ENCODE data around the gene MED12L.

Gene MED12L

DNA sequence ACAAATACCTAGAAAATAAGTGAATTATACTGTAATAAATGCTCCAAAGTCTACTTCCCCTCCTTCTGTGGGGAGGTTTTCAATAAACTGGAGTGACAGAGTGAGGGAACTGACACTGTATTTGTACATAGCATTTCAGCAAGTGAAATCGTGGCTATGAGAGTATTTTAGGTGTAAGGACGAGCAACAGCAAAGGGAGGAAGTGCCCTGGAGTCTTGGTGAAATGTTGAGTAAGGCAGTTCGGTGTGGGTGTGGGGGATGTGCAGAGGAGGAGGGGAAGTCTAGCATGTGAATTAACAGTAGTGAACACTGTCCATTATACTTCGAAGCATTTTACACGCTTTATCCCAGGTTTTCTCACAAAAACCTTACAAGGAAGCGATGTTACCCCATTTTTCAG lies 262.0 kb downstream of the MED12L start:
- H3K4me1 Mint-ChIP-seq (ENCODE audit: low read depth) = peaks cover 14% of the 10 kb centered on the region
- no peaks in the 10 kb centered on the region for H3K9me3 Mint-ChIP-seq
- H3K27ac Mint-ChIP-seq = no peak overlapping the region
- peaks cover 34% of the 10 kb centered on the region for H3K27me3 Mint-ChIP-seq
- no peaks in the 10 kb centered on the region for H3K36me3 Mint-ChIP-seq (ENCODE audit: low read depth)
- no peak overlapping the region for H3K4me3 Mint-ChIP-seq
- DNase-seq = no peak

DNA sequence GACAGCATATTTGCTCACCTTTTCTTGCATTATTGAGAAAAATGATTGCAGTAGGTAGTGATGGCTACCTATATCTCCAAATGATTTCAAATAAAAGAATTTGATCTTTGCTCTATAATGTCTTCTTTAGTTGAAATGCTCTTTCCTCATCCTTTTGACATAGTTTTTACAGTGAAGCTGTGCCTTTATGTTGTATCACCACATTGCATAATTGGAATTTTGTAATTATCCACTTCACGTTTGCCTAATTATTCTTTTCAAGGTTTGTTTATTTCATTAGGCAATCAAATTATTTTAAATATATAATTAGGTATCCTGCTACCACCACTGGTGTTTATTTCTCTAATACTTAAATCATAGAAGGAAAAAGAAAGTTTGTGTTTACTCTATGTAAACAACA lies 265.2 kb downstream of the MED12L start:
- peaks cover 34% of the 10 kb centered on the region for H3K27me3 Mint-ChIP-seq
- no peaks in the 10 kb centered on the region for H3K36me3 Mint-ChIP-seq (ENCODE audit: low read depth)
- H3K9me3 Mint-ChIP-seq = no peaks in the 10 kb centered on the region
- no peak overlapping the region for H3K4me3 Mint-ChIP-seq
- DNase-seq = no peak
- H3K4me1 Mint-ChIP-seq (ENCODE audit: low read depth) = peaks cover 14% of the 10 kb centered on the region
- no peak overlapping the region for H3K27ac Mint-ChIP-seq

DNA sequence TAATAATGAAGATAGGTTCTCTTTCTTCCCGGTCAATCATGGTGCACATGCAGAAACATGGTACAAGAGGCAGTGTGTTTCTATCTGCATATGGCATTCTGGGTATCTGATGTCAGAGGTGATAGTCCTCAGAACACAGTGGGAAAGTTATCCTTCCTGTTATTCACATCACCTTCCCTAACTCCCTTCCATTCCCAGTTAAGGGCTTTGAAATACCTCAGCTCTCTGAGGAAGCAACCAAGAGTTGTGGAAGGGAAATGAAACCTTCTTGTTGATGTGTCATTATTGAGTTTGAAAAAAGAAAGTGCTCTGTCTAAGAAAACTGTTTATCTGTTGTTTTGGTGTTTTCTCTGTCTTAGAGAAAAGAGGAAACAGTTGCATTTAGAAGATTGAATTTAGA lies 265.8 kb downstream of the MED12L start:
- no peaks in the 10 kb centered on the region for H3K9me3 Mint-ChIP-seq
- no peak for DNase-seq
- no peak overlapping the region for H3K27ac Mint-ChIP-seq
- H3K27me3 Mint-ChIP-seq = peaks cover 34% of the 10 kb centered on the region
- peaks cover 10% of the 10 kb centered on the region for H3K4me1 Mint-ChIP-seq (ENCODE audit: low read depth)
- no peaks in the 10 kb centered on the region for H3K36me3 Mint-ChIP-seq (ENCODE audit: low read depth)
- no peak overlapping the region for H3K4me3 Mint-ChIP-seq

DNA sequence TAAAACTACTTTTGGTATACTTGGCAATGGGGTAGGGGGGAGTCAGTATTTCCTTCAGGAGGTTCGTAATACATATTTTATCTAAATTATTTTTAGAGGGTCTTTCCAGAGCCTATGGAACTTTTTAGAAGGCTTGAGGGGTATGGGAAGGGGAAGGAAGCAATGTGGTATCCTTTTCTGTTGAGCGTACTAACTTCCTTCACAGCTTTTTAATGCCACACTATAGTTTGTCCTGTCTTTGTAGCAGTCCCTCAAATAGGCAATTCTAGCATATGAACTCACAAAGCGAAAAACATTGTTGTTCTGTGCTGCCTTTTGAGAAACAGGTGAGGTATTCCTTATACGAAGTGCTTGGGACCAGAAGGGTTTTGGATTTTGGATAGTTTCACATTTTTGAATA lies 266.2 kb downstream of the MED12L start:
- no peak overlapping the region for H3K4me3 Mint-ChIP-seq
- no peak for DNase-seq
- H3K9me3 Mint-ChIP-seq = no peaks in the 10 kb centered on the region
- H3K27ac Mint-ChIP-seq = no peak overlapping the region
- no peaks in the 10 kb centered on the region for H3K36me3 Mint-ChIP-seq (ENCODE audit: low read depth)
- peaks cover 30% of the 10 kb centered on the region for H3K27me3 Mint-ChIP-seq
- H3K4me1 Mint-ChIP-seq (ENCODE audit: low read depth) = peaks cover 9% of the 10 kb centered on the region

DNA sequence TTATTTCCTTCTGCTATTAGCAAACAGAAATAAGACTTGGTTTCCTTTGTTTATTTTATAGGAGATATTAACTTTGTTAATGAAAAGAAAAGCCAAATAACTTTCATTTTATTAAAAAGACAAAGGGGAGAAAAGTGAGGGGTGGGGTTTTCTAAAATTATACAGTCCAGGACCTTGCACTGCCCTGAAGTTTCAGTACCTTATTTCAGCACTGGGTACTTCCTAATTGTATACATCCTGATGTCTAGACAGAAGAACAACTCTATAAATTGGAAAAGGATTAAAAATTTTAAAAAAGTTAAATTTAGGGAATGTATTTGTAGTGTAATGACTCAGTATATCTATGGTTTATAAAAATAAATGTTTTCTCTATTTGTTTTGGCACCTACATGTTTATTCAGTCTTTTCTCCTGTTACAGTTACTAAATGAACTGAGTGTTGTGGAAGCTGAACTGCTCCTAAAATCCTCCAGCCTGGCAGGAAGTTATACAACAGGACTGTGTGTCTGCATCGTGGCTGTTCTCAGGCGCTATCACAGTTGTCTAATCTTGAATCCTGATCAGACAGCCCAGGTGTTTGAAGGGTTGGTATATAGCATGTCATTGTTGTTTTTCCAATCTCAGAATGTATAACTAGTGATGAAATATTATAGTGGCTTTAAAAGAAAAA lies 271.5 kb downstream of the MED12L start:
- H3K36me3 Mint-ChIP-seq (ENCODE audit: low read depth) = no peaks in the 10 kb centered on the region
- H3K9me3 Mint-ChIP-seq = no peaks in the 10 kb centered on the region
- H3K27ac Mint-ChIP-seq = no peak overlapping the region
- H3K27me3 Mint-ChIP-seq = peaks cover 10% of the 10 kb centered on the region
- DNase-seq = no peak
- H3K4me3 Mint-ChIP-seq = no peak overlapping the region
- peaks cover 3% of the 10 kb centered on the region for H3K4me1 Mint-ChIP-seq (ENCODE audit: low read depth)

DNA sequence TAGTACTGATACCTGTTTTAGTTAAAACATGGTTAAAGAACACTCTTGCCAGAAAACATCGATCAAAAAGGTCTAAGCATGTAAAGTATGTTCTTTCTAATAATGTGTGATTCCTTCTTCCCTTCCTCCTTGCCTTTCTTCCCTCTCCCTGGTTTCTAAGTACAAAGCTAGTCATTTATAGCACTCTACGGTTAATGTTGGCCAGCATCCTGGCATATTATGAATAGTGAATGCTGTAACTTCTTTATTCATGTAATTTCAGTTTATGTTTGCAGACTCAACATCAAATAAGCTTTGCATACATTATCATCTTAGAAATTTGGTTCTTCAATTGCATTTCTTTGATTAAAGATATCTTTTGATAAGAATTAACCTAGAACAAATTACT lies 272.0 kb downstream of the MED12L start:
- no peaks in the 10 kb centered on the region for H3K9me3 Mint-ChIP-seq
- no peak for DNase-seq
- no peak overlapping the region for H3K27ac Mint-ChIP-seq
- H3K36me3 Mint-ChIP-seq (ENCODE audit: low read depth) = no peaks in the 10 kb centered on the region
- H3K4me3 Mint-ChIP-seq = no peak overlapping the region
- no peaks in the 10 kb centered on the region for H3K4me1 Mint-ChIP-seq (ENCODE audit: low read depth)
- H3K27me3 Mint-ChIP-seq = peaks cover 7% of the 10 kb centered on the region

DNA sequence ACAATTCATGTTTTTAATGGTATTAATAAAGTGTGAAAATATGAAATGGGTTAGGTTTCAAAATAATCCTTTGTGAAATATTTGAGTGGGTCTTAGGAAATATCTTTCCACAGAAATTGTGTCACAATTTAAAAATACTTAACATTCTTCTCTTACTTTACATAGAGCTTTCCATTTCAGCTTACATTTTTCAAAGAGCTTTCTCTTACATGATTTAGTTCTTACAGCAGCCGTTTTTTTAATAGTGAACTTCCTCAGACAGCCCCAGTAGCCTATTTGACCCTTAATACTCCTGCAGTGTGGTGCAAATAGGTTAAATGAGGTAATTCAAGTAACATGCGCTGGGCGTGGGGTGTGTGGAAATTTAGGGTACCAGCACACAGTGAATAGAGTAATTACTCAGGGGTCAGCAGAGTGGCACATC lies 277.3 kb downstream of the MED12L start:
- DNase-seq = no peak
- Mint-ChIP-seq H3K27ac (no peak overlapping the region), H3K9me3 (no peaks in the 10 kb centered on the region), H3K4me3 (no peak overlapping the region), H3K4me1 (ENCODE audit: low read depth) (no peaks in the 10 kb centered on the region), H3K27me3 (no peaks in the 10 kb centered on the region), H3K36me3 (ENCODE audit: low read depth) (no peaks in the 10 kb centered on the region)

DNA sequence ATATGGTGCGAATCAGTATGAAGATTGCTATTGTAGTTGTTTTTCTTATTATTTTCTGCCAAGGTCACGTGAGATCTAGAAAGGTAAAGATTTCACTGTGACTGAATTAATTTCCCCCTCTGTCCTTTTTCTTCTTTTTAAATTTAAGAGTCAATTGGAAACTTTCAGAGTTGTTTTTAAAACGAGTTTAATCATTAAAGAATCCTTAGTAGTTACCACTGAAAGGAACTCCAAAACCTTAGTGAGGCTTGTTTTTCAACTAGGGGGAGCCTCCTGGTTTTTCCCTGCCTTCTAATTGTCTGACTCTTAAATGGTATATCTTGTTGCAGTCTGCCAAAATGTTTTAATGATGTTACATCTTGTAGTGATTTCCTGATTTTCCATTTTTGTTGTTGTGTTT lies 281.5 kb downstream of the MED12L start:
- no peaks in the 10 kb centered on the region for H3K4me1 Mint-ChIP-seq (ENCODE audit: low read depth)
- H3K9me3 Mint-ChIP-seq = no peaks in the 10 kb centered on the region
- no peak for DNase-seq
- no peak overlapping the region for H3K4me3 Mint-ChIP-seq
- no peaks in the 10 kb centered on the region for H3K36me3 Mint-ChIP-seq (ENCODE audit: low read depth)
- H3K27me3 Mint-ChIP-seq = no peaks in the 10 kb centered on the region
- no peak overlapping the region for H3K27ac Mint-ChIP-seq

DNA sequence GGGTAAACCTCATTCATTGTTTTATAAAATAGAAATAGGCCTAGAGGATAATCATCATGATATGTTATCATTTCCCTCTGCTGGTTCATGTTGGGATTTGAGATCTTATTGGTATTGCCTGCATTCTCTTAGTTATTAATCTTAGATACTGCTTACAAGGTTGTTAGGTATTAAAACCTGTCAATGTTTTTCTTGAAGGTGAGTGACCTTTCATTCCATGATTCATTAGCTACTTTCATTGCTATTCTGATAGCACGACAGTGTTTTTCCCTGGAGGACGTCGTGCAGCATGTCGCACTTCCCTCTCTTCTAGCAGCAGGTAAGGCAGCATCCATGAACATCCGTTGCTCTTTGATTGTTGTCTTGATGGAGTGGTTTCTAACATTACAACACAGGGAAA lies 282.0 kb downstream of the MED12L start:
- Mint-ChIP-seq H3K9me3 (no peaks in the 10 kb centered on the region), H3K27ac (no peak overlapping the region), H3K4me1 (ENCODE audit: low read depth) (no peaks in the 10 kb centered on the region), H3K36me3 (ENCODE audit: low read depth) (no peaks in the 10 kb centered on the region), H3K27me3 (no peaks in the 10 kb centered on the region), H3K4me3 (no peak overlapping the region)
- DNase-seq = no peak

DNA sequence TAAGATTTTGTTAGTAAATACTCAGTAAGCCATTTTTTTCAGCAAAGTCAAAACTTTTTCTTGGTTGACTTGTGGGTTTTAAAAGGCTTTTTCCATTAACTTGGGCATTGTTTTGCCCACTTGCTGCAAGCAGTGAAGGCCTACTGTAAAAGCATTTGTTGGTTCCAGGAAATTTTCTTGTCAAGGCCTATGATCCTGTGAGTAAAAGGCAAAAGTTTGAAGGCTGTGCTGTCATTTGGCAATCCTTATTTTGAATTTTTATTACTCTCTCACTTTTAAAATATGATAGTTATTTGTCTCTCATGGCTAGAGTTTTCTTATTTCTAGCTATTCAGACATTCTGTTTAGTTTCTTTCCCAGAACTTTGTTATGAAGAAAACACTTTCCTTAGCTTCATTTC lies 286.1 kb downstream of the MED12L start:
- Mint-ChIP-seq H3K4me1 (ENCODE audit: low read depth) (no peaks in the 10 kb centered on the region), H3K36me3 (ENCODE audit: low read depth) (no peaks in the 10 kb centered on the region), H3K27ac (no peak overlapping the region), H3K9me3 (no peaks in the 10 kb centered on the region), H3K27me3 (no peaks in the 10 kb centered on the region), H3K4me3 (no peak overlapping the region)
- DNase-seq = no peak

DNA sequence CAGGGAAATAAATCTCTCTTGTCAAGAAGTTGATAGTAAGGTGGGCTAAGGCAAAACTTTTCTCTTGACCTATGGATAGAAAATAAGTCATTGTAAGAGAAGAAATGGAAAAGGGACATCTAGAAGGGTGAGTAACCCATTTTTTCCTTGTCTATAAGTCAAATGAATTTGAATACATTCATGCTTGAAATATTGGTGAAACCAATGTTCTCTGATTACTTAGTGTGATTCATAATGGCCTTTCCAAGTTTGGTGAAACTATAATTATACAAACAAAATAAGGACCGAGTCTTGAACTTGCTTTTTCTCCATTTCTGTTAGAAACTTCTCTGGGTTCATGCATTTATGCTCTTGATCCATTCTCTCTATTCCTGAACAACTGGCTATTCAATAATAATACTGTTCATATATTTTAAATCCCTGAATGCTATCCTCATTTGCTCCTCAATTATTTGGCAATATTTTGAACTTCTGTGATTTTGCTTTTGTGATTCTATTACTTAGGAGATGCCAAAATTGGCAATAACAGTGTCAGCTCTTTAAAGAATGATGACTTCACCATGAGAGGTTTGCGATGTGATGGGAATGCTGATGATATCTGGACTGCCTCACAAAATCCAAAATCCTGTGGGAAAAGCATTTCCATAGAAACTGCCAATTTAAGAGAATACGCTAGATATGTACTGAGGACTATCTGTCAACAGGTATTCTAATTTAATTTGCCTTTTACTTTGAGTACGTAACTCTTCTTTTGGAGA lies 286.8 kb downstream of the MED12L start:
- Mint-ChIP-seq H3K9me3 (no peaks in the 10 kb centered on the region), H3K4me1 (ENCODE audit: low read depth) (no peaks in the 10 kb centered on the region), H3K27me3 (no peaks in the 10 kb centered on the region), H3K4me3 (no peak overlapping the region), H3K36me3 (ENCODE audit: low read depth) (no peaks in the 10 kb centered on the region), H3K27ac (no peak overlapping the region)
- DNase-seq = no peak

DNA sequence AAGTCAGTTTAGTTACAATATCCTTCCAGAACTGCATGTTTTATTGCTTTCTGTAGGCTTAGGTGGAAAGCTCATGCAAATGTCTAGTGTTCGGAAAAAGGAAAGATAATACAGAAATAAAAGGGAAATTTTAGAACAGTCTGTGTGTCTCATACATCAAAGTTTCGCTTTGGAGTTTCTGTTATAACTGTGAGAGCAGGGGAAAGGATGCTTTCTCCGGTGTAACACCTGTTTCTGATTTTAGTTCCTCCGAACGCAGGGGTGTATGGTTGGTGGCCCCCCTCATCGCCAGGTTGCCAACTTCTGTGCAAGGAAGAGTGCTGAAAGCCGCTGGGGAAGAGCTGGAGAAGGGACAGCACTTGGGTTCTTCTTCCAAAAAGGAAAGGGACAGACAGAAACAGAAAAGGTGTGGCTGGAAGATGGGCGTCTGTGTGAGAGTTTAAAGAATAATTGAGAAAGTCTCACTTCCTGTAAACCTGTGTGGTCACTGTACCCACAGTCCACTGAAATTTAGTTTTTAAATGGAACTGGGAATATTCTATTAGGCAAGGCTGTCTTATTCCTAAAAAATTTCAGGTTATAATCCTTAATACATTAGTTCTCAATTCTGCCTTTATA lies 292.4 kb downstream of the MED12L start:
- no peak for DNase-seq
- Mint-ChIP-seq H3K9me3 (no peaks in the 10 kb centered on the region), H3K27ac (no peak overlapping the region), H3K36me3 (ENCODE audit: low read depth) (no peaks in the 10 kb centered on the region), H3K4me3 (no peak overlapping the region), H3K27me3 (peaks cover 3% of the 10 kb centered on the region), H3K4me1 (ENCODE audit: low read depth) (no peaks in the 10 kb centered on the region)

DNA sequence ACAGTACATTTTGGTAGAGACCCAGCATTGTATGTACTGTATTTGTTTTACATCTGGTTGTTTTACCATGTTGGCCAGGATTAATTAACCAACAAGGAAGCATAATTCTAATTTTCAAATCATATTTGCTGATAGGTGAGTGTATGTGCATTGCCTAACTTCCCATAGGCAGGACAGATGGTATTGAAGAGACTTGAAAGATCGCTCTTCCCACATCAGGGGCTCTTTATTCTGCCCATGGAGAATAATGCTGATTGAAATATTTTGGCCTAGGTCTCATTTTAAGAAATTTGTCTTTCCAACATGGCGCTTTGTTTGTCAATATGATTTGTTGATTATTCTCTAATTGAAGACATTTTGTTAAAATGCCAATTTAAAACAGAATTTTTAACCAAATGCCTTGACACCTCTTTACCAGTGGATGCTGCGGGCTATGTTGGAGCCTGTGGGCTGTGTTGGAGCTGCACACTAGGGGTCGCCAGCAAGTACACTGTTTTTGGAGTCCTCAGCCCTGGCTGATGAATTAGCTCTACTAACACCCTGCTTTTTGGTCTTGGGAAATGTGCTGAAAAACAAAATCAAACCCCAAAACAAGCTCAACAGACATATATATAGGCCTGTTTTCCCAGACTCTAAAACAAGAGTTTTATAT lies 293.7 kb downstream of the MED12L start:
- Mint-ChIP-seq H3K4me3 (no peak overlapping the region), H3K27ac (no peak overlapping the region), H3K36me3 (ENCODE audit: low read depth) (no peaks in the 10 kb centered on the region), H3K27me3 (peaks cover 3% of the 10 kb centered on the region), H3K4me1 (ENCODE audit: low read depth) (peaks cover 2% of the 10 kb centered on the region), H3K9me3 (no peaks in the 10 kb centered on the region)
- no peak for DNase-seq

DNA sequence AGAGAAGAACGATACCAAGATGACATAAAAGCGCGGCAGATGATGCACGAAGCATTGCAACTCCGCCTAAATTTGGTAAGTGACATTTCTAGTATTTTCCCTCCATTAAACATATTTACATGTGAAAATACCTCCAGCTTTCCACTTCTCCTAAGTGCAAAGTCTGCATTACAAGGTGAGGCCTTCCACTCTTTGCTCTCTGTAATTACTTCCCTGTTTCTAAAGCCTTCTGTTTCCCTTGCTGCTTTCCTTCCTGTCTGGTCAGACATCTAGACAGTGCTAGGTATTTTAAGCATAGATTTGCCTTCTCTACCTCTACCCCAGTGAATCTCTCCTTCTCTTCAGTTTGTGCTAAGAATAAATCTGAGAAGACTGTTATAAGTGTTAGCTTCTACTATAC lies 297.2 kb downstream of the MED12L start:
- H3K9me3 Mint-ChIP-seq = no peaks in the 10 kb centered on the region
- H3K36me3 Mint-ChIP-seq (ENCODE audit: low read depth) = no peaks in the 10 kb centered on the region
- peaks cover 4% of the 10 kb centered on the region for H3K4me1 Mint-ChIP-seq (ENCODE audit: low read depth)
- no peak overlapping the region for H3K4me3 Mint-ChIP-seq
- no peak for DNase-seq
- H3K27ac Mint-ChIP-seq = no peak overlapping the region
- peaks cover 3% of the 10 kb centered on the region for H3K27me3 Mint-ChIP-seq

DNA sequence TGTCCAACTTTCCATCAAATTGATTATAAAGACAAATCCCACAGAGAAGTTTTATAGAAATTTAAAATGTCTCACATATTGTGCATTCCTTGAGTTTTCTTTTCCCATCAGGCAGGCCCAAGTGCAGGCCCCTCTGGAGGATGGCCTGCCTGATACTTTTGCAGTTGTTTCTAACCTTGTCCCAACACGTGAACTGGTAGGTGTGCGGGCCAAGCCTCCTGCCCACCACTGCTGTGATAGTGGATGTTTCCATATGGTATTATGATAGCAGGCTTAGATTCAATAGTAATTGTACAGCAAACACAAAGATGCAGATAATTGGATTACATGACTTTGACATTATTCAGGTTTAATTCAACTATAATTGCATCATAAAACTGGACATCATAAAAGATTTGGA lies 297.6 kb downstream of the MED12L start:
- no peak for DNase-seq
- Mint-ChIP-seq H3K27ac (no peak overlapping the region), H3K9me3 (no peaks in the 10 kb centered on the region), H3K36me3 (ENCODE audit: low read depth) (no peaks in the 10 kb centered on the region), H3K4me3 (no peak overlapping the region), H3K4me1 (ENCODE audit: low read depth) (peaks cover 4% of the 10 kb centered on the region), H3K27me3 (no peaks in the 10 kb centered on the region)
